ENCODE measurements around the gene PDE11A. TPM values are rescaled to one million over a fixed set of nuclear protein-coding genes. Genes with fewer than 3 reads are reported as not detected.
"Not testable (repeated sequence)": the region's sequence is repeated elsewhere in the genome, so short reads cannot be mapped to it uniquely, and the experiment has no call there.

PDE11A gene
- total RNA-seq, 4 donors from 2014 or later = 1.7 TPM; not detected in 3

- Histone ChIP-seq H3K36me3 (no peaks in the 10 kb centered on the region), H3K4me3 (no peak overlapping the region), H3K27ac (no peak overlapping the region), H3K9me3 (no peaks in the 10 kb centered on the region), H3K27me3 (no peaks in the 10 kb centered on the region), H3K4me1 (peaks cover 0 to 11% (median 0%) of the 10 kb centered on the region in 4 donors)
- no peak for DNase-seq (ENCODE audit: low spot score in 2 of 2)
- TF ChIP-seq EP300 (IDR thresholded peaks at IDR 0.05) = no peak
- no peak for TF ChIP-seq POLR2A (IDR thresholded peaks at IDR 0.05)
- TF ChIP-seq CTCF (IDR thresholded peaks at IDR 0.05) = no peak
- WGBS, 2 donors = 94 to 95% methylated on average over 2 of the region's 2 CpGs
These were observed 276.6 kb downstream of the PDE11A start for GRCh38 chr2:177796011-177796410.

- DNase-seq (ENCODE audit: low spot score in 2 of 2) = peak in 1 of 2 donors; percentile 43
- H3K27me3 ChIP-seq, H3K36me3 ChIP-seq, H3K4me3 ChIP-seq, H3K9me3 ChIP-seq: not testable (repeated sequence)
- 65 to 73% methylated on average over 6 of the region's 6 CpGs for WGBS, 2 donors
- Histone ChIP-seq H3K27ac (peak overlapping the region in 2 of 4 donors; percentile 73 to 77), H3K4me1 (peaks cover 0 to 27% (median 8%) of the 10 kb centered on the region in 4 donors)
These were observed 287.4 kb downstream of the PDE11A start for GRCh38 chr2:177785143-177785542.

DNA sequence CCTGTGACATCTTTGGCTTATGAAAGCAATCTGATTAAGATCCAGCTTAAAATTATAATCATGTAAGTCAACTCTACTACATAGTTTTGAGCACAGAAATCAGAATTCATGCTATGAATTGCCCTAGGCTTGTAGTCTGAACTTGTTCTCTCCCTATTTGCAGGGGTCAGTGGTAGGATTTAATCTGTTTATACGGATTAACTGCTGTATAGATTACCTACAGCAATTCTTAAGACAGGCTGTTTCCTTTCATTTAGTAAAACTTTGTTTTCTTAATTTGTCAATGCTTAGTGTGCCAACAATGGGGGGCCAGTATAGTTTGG lies 287.9 kb downstream of the PDE11A start:
- Histone ChIP-seq H3K4me1 (peaks cover 0 to 27% (median 8%) of the 10 kb centered on the region in 4 donors), H3K27me3 (no peaks in the 10 kb centered on the region), H3K36me3 (no peaks in the 10 kb centered on the region), H3K9me3 (no peaks in the 10 kb centered on the region), H3K27ac (peak overlapping the region in 2 of 4 donors; percentile 73 to 77), H3K4me3 (peak overlapping the region in 1 of 4 donors; percentile 24)
- TF ChIP-seq CTCF (IDR thresholded peaks at IDR 0.05) (no peak), POLR2A (IDR thresholded peaks at IDR 0.05) (no peak), EP300 (IDR thresholded peaks at IDR 0.05) (no peak)
- DNase-seq (ENCODE audit: low spot score in 2 of 2) = no peak
- WGBS, 2 donors = 29 to 31% methylated on average over 1 of the region's 1 CpG

GRCh38 chr2:177783835-177784744 lies 288.5 kb downstream of the PDE11A start:
- Histone ChIP-seq H3K4me1 (peaks cover 0 to 27% (median 8%) of the 10 kb centered on the region in 4 donors), H3K27me3 (no peaks in the 10 kb centered on the region), H3K36me3 (no peaks in the 10 kb centered on the region), H3K27ac (peak overlapping the region in 2 of 4 donors; percentile 73 to 77), H3K9me3 (no peaks in the 10 kb centered on the region), H3K4me3 (peak overlapping the region in 1 of 4 donors; percentile 24)
- no peak for TF ChIP-seq POLR2A (IDR thresholded peaks at IDR 0.05)
- no peak for TF ChIP-seq CTCF (IDR thresholded peaks at IDR 0.05)
- peak in 1 of 2 donors; percentile 54 for TF ChIP-seq EP300 (IDR thresholded peaks at IDR 0.05)
- DNase-seq (ENCODE audit: low spot score in 2 of 2) = peak in 1 of 2 donors; percentile 49
- WGBS, 2 donors = 32 to 36% methylated on average over 2 of the region's 2 CpGs

GRCh38 chr2:177783091-177783490 lies 289.5 kb downstream of the PDE11A start:
- H3K27ac ChIP-seq = no peak overlapping the region
- H3K9me3 ChIP-seq = no peaks in the 10 kb centered on the region
- no peak for DNase-seq (ENCODE audit: low spot score in 2 of 2)
- no peaks in the 10 kb centered on the region for H3K36me3 ChIP-seq
- H3K27me3 ChIP-seq = no peaks in the 10 kb centered on the region
- H3K4me1 ChIP-seq = peaks cover 0 to 27% (median 8%) of the 10 kb centered on the region in 4 donors
- H3K4me3 ChIP-seq = no peak overlapping the region
- no peak for TF ChIP-seq POLR2A (IDR thresholded peaks at IDR 0.05)
- no peak for TF ChIP-seq CTCF (IDR thresholded peaks at IDR 0.05)
- TF ChIP-seq EP300 (IDR thresholded peaks at IDR 0.05) = no peak

All from tibial nerve (tissue), 4 donors.